Smooth muscle cell (in vitro differentiated cells): Measurements from ENCODE around the gene ZNF280B. TPM values are rescaled to one million over a fixed set of nuclear protein-coding genes. Genes with fewer than 3 reads are reported as not detected.

Experiments
- DNase-seq: peaks from one replicate; lab custom pipeline; 2025; ENCODE audit not compliant: unreplicated experiment; lab: John Stamatoyannopoulos, UW
- H2AFZ ChIP-seq: fragments of 200-600 bp; sonication (generic); 2 replicates; pipeline ENCODE4 v1.6.0; 2016; ENCODE audit warnings: antibody characterized with exemption, low read depth, mild to moderate bottlenecking
- H3F3A ChIP-seq: fragments of 200-600 bp; sonication (generic); 2 replicates; pipeline ENCODE4 v1.6.0; 2017; ENCODE audit warnings: antibody characterized with exemption, low read depth
- H3K27ac ChIP-seq: fragments of 200-600 bp; sonication (generic); 2 replicates; pipeline ENCODE4 v1.5.1; 2016; ENCODE audit warnings: low read depth, mild to moderate bottlenecking
- H3K27me3 ChIP-seq: fragments of 200-600 bp; sonication (generic); 2 replicates; pipeline ENCODE4 v1.6.1; 2016; ENCODE audit warnings: low read depth, mild to moderate bottlenecking
- H3K36me3 ChIP-seq: fragments of 200-600 bp; sonication (generic); 2 replicates; pipeline ENCODE4 v1.5.1; 2016; ENCODE audit warnings: low read depth
- H3K4me1 ChIP-seq: fragments of 200-600 bp; sonication (generic); 2 replicates; pipeline ENCODE4 v1.5.1; 2016; ENCODE audit warnings: low read depth
- H3K4me2 ChIP-seq: fragments of 200-600 bp; sonication (generic); 2 replicates; pipeline ENCODE4 v1.6.0; 2016; ENCODE audit warnings: mild to moderate bottlenecking
- H3K4me3 ChIP-seq: fragments of 200-600 bp; sonication (generic); 2 replicates; pipeline ENCODE4 v1.5.1; 2016; ENCODE audit warnings: mild to moderate bottlenecking
- H3K79me2 ChIP-seq: fragments of 200-600 bp; sonication (generic); 2 replicates; pipeline ENCODE4 v1.6.0; 2016; ENCODE audit warnings: low read depth, mild to moderate bottlenecking
- H3K9ac ChIP-seq: fragments of 200-600 bp; sonication (generic); 2 replicates; pipeline ENCODE4 v1.6.0; 2016; ENCODE audit warnings: low read depth
- H3K9me3 ChIP-seq: fragments of 200-600 bp; sonication (generic); replicated peaks from 2 replicates; pipeline ENCODE4 v1.5.1; 2016; ENCODE audit warnings: low read depth
- H4K20me1 ChIP-seq: fragments of 200-600 bp; sonication (generic); 2 replicates; pipeline ENCODE4 v1.6.0; 2016; ENCODE audit warnings: low read depth
- CTCF ChIP-seq: fragments of 200-600 bp; sonication (generic); IDR thresholded peaks from 2 replicates; pipeline ENCODE4 v1.5.1; 2017; ENCODE audit warnings: borderline replicate concordance, mild to moderate bottlenecking, antibody characterized with exemption; ENCODE audit not compliant: insufficient read depth, poor library complexity, severe bottlenecking
- whole genome bisulfite sequencing: methylation state at CpG from one replicate; pipeline ENCODE4 v1.1.7; 2016; ENCODE audit warnings: low lambda C conversion rate; 5-methylcytosine and 5-hydroxymethylcytosine counted together
- polyA plus RNA-seq: library from polyadenylated mRNA; unstranded; fragments of >200 nt; fragmentation: Nextera tagmentation; extraction: Ambion mirVana; gene quantifications from 2 replicates; pipeline ENCODE4 v1.2.1, GENCODE V29; 2016
- total RNA-seq: library from RNA; depleted of rRNA; stranded (reverse); fragments of >200 nt; gene quantifications from 2 replicates; pipeline ENCODE4 v1.2.3, GENCODE V29; 2014

Gene ZNF280B
- total and polyA plus RNA-seq, 2 experiments from 2014 or later = 3.0 to 3.3 TPM

- no peaks in the 10 kb centered on the region for H4K20me1 ChIP-seq
- no peak overlapping the region for H3K4me3 ChIP-seq
- H3K4me1 ChIP-seq = no peaks in the 10 kb centered on the region
- H3K36me3 ChIP-seq = no peaks in the 10 kb centered on the region
- no peak overlapping the region for H3K27ac ChIP-seq
- no peak overlapping the region for H3K9ac ChIP-seq
- peaks cover 33% of the 10 kb centered on the region for H3K27me3 ChIP-seq
- no peaks in the 10 kb centered on the region for H3K9me3 ChIP-seq
- DNase-seq = no peak
- H3F3A ChIP-seq = no peaks in the 10 kb centered on the region
- no peak overlapping the region for H2AFZ ChIP-seq
- WGBS = 92% methylated on average over 2 of the region's 2 CpGs
- H3K4me2 ChIP-seq = no peak overlapping the region
- TF ChIP-seq CTCF = no peak
- H3K79me2 ChIP-seq = no peaks in the 10 kb centered on the region
Measured at GRCh38 chr22:22545084-22545483, 36.5 kb upstream of the ZNF280B start.

- Histone ChIP-seq H3K9ac (no peak overlapping the region), H3K36me3 (no peaks in the 10 kb centered on the region), H3F3A (no peaks in the 10 kb centered on the region), H3K4me2 (no peak overlapping the region), H3K27me3 (peaks cover 5% of the 10 kb centered on the region), H3K9me3 (no peaks in the 10 kb centered on the region), H3K79me2 (no peaks in the 10 kb centered on the region), H4K20me1 (no peaks in the 10 kb centered on the region), H3K4me1 (no peaks in the 10 kb centered on the region), H3K27ac (no peak overlapping the region), H2AFZ (no peak overlapping the region), H3K4me3 (no peak overlapping the region)
- DNase-seq = no peak
- WGBS = 86% methylated on average over 7 of the region's 7 CpGs
- TF ChIP-seq CTCF = no peak
Measured at GRCh38 chr22:22538226-22538989, 29.9 kb upstream of the ZNF280B start.

- Histone ChIP-seq H3K9ac (no peak overlapping the region), H3K79me2 (no peaks in the 10 kb centered on the region), H3K4me2 (no peak overlapping the region), H3F3A (no peaks in the 10 kb centered on the region), H3K27me3 (no peaks in the 10 kb centered on the region), H3K9me3 (no peaks in the 10 kb centered on the region), H3K36me3 (no peaks in the 10 kb centered on the region), H3K27ac (no peak overlapping the region), H4K20me1 (no peaks in the 10 kb centered on the region), H3K4me1 (no peaks in the 10 kb centered on the region), H3K4me3 (no peak overlapping the region), H2AFZ (no peak overlapping the region)
- 42% methylated on average over 1 of the region's 1 CpG for WGBS
- no peak for DNase-seq
- TF ChIP-seq CTCF = no peak
Measured at GRCh38 chr22:22536916-22537315, 28.4 kb upstream of the ZNF280B start.

- Histone ChIP-seq H3K36me3 (no peaks in the 10 kb centered on the region), H3K27me3 (no peaks in the 10 kb centered on the region), H3F3A (no peaks in the 10 kb centered on the region), H4K20me1 (no peaks in the 10 kb centered on the region), H3K4me3 (no peak overlapping the region), H3K4me1 (no peaks in the 10 kb centered on the region), H3K79me2 (no peaks in the 10 kb centered on the region), H3K9me3 (no peaks in the 10 kb centered on the region), H2AFZ (no peak overlapping the region), H3K4me2 (no peak overlapping the region), H3K9ac (no peak overlapping the region), H3K27ac (no peak overlapping the region)
- WGBS = 77% methylated on average over 6 of the region's 6 CpGs
- no peak for DNase-seq
- TF ChIP-seq CTCF = no peak
Measured at GRCh38 chr22:22536515-22536914, 28.0 kb upstream of the ZNF280B start.
